Testis (tissue), 3 donors: ENCODE results near the gene MAPK9. TPM values are rescaled to one million over a fixed set of nuclear protein-coding genes. Genes with fewer than 3 reads are reported as not detected.

Source experiments
- DNase-seq: peaks from one replicate; pipeline ENCODE4 v3.0.0-alpha.2; 2019
- H3K27ac ChIP-seq, 2 donors: fragments of 200-600 bp; sonication (generic); one replicate each; pipeline ENCODE4 v1.5.1; 2019
- H3K27me3 ChIP-seq: fragments of 200-600 bp; sonication (generic); one replicate; pipeline ENCODE4 v1.5.1; 2019
- H3K36me3 ChIP-seq: fragments of 200-600 bp; sonication (generic); one replicate; pipeline ENCODE4 v1.5.1; 2017; ENCODE audit warnings: low read depth; ENCODE audit errors: missing control alignments
- H3K4me1 ChIP-seq: fragments of 200-600 bp; sonication (generic); one replicate; pipeline ENCODE4 v1.5.1; 2019
- H3K4me3 ChIP-seq, 2 donors: fragments of 200-600 bp; sonication (generic); one replicate each; pipeline ENCODE4 v1.5.1; 2017 to 2019
- H3K9me3 ChIP-seq: fragments of 200-600 bp; sonication (generic); one replicate; pipeline ENCODE4 v1.5.1; 2017
- CTCF ChIP-seq, 3 experiments: fragments of 450-650 bp in 2 of 3; fragments of 200-600 bp in 1 of 3; sonication (generic) in 1 of 3; IDR thresholded peaks; one replicate each; pipeline ENCODE4 v1.5.1; 2016 to 2019; ENCODE audit warnings: antibody characterized with exemption in 3 of 3, mild to moderate bottlenecking in 2 of 3, moderate library complexity in 1 of 3
- POLR2A ChIP-seq: fragments of 450-650 bp; IDR thresholded peaks from one replicate; pipeline ENCODE4 v1.6.1; 2017; ENCODE audit warnings: antibody characterized with exemption, mild to moderate bottlenecking, moderate library complexity
- WGBS, 2 donors: methylation state at CpG; one replicate each; pipeline ENCODE4 v1.1.5; 2018; 5-methylcytosine and 5-hydroxymethylcytosine counted together
- intact Hi-C: fragments of 100-400 bp; cut with DNase I; formaldehyde crosslinking; loops from one replicate; pipeline ENCODE4 v1.15.1; 2023; ENCODE audit warnings: low total_unique reads
- polyA plus RNA-seq: library from polyadenylated mRNA; stranded (reverse); fragments of 350-450 nt; fragmentation: Illumina TruSeq; extraction: RNeasy Lipid Tissue Mini Kit (QIAGEN cat#74804); gene quantifications from one replicate; pipeline ENCODE4 v1.2.3, GENCODE V29; 2014; ENCODE audit warnings: low read depth, low replicate concordance; ENCODE audit not compliant: insufficient read depth
- total RNA-seq, 2 donors: library from RNA; depleted of rRNA; stranded (reverse); fragments of >200 nt; gene quantifications; one replicate each; pipeline ENCODE4 v1.2.3, GENCODE V29; 2016

MAPK9 gene
- total and polyA plus RNA-seq, 3 donors from 2014 or later = 34.9 to 57.0 (median 54.3) TPM

- no peak for TF ChIP-seq POLR2A
- intact Hi-C loops = no loop called here
These were observed 50.3 kb downstream of the MAPK9 start for GRCh38 chr5:180241600-180241999.

GRCh38 chr5:180238631-180239030 is 53.3 kb downstream of the MAPK9 start:
- no peaks in the 10 kb centered on the region for H3K9me3 ChIP-seq
- DNase-seq = no peak
- TF ChIP-seq CTCF (IDR thresholded peaks at IDR 0.05) = no peak
- no peak for TF ChIP-seq POLR2A
- no peaks in the 10 kb centered on the region for H3K4me1 ChIP-seq
- H3K27ac ChIP-seq = no peak overlapping the region
- intact Hi-C loops = no loop called here
- no peaks in the 10 kb centered on the region for H3K36me3 ChIP-seq
- no peak overlapping the region for H3K4me3 ChIP-seq
- WGBS, 2 donors = 98 to 100% methylated on average over 2 of the region's 2 CpGs
- no peaks in the 10 kb centered on the region for H3K27me3 ChIP-seq

More at GRCh38 chr5:180241600-180241999, 50.3 kb downstream of the MAPK9 start:
- H3K27ac ChIP-seq = no peak overlapping the region
- WGBS, 2 donors = 84 to 96% methylated on average over 4 to 5 of the region's 5 CpGs
- H3K36me3 ChIP-seq = no peaks in the 10 kb centered on the region
- no peak overlapping the region for H3K4me3 ChIP-seq
- H3K4me1 ChIP-seq = no peaks in the 10 kb centered on the region
- DNase-seq = no peak
- H3K27me3 ChIP-seq = no peaks in the 10 kb centered on the region
- no peaks in the 10 kb centered on the region for H3K9me3 ChIP-seq

- H3K27ac ChIP-seq = no peak overlapping the region
- H3K9me3 ChIP-seq = no peaks in the 10 kb centered on the region
- WGBS, 2 donors = 94 to 100% methylated on average over 1 of the region's 1 CpG
- TF ChIP-seq CTCF (IDR thresholded peaks at IDR 0.05) = no peak
- TF ChIP-seq POLR2A = no peak
- no peak overlapping the region for H3K4me3 ChIP-seq
- intact Hi-C loops = no loop called here
- no peaks in the 10 kb centered on the region for H3K27me3 ChIP-seq
- H3K36me3 ChIP-seq = no peaks in the 10 kb centered on the region
- no peaks in the 10 kb centered on the region for H3K4me1 ChIP-seq
- DNase-seq = no peak
These were observed 56.0 kb downstream of the MAPK9 start for GRCh38 chr5:180235846-180236245.

- 84 to 88% methylated on average over 5 of the region's 5 CpGs for WGBS, 2 donors
- TF ChIP-seq POLR2A = no peak
- TF ChIP-seq CTCF (IDR thresholded peaks at IDR 0.05) = no peak
- Histone ChIP-seq H3K36me3 (no peaks in the 10 kb centered on the region), H3K27me3 (no peaks in the 10 kb centered on the region), H3K4me3 (no peak overlapping the region), H3K9me3 (no peaks in the 10 kb centered on the region), H3K4me1 (no peaks in the 10 kb centered on the region), H3K27ac (no peak overlapping the region)
- no peak for DNase-seq
- intact Hi-C loops = no loop called here
These were observed 56.8 kb downstream of the MAPK9 start for GRCh38 chr5:180235077-180235476.

- intact Hi-C loops = no loop called here
These were observed 57.6 kb downstream of the MAPK9 start for GRCh38 chr5:180234271-180234670.

More at GRCh38 chr5:180234271-180234670, 57.6 kb downstream of the MAPK9 start:
- no peak for TF ChIP-seq POLR2A
- no peak for TF ChIP-seq CTCF (IDR thresholded peaks at IDR 0.05)
- no peaks in the 10 kb centered on the region for H3K36me3 ChIP-seq
- H3K27me3 ChIP-seq = no peaks in the 10 kb centered on the region
- no peaks in the 10 kb centered on the region for H3K4me1 ChIP-seq
- WGBS, 2 donors = 91 to 93% methylated on average over 15 of the region's 15 CpGs
- no peak overlapping the region for H3K27ac ChIP-seq
- H3K4me3 ChIP-seq = no peak overlapping the region
- no peaks in the 10 kb centered on the region for H3K9me3 ChIP-seq
- DNase-seq = no peak
